Measurements from ENCODE around the gene RAB34. TPM values are rescaled to one million over a fixed set of nuclear protein-coding genes. Genes with fewer than 3 reads are reported as not detected.

RAB34 gene
- total and polyA plus RNA-seq, 9 of the 15 experiments (the other 6 are each of a cell fraction or from before 2014, with no cell fraction given): 0.07 to 3.8 (median 0.46) TPM; not detected in 1

GRCh38 chr17:28700278-28700677 is 17.4 kb downstream of the RAB34 start:
- Histone ChIP-seq H3K27me3 (ENCODE audit: control insufficient read depth in 2 of 2, insufficient read depth in 2 of 2, low read length in 2 of 2) (no peaks in the 10 kb centered on the region), H3K79me2 (ENCODE audit: control insufficient read depth, insufficient read depth, low read length) (no peaks in the 10 kb centered on the region), H3K4me3 (no peak overlapping the region), H3K36me3 (ENCODE audit: control insufficient read depth, insufficient read depth, low read length) (peaks cover 95% of the 10 kb centered on the region), H2AFZ (ENCODE audit: low read depth, low read length) (no peak overlapping the region), H3K27ac (ENCODE audit: extremely low read depth, low read depth, low read length) (no peak overlapping the region), H4K20me1 (replicated peaks; ENCODE audit: control insufficient read depth, insufficient read depth, low read length) (no peaks in the 10 kb centered on the region; the same call in 1 of the 2 replicates), H3K4me1 (replicated peaks in 1 of 2; ENCODE audit: control insufficient read depth in 2 of 2, insufficient read depth in 2 of 2, low read length in 2 of 2) (peaks cover 0 to 7% of the 10 kb centered on the region in 2 experiments; a peak in 1 of 5 replicates), H3K9me1 (ENCODE audit: control insufficient read depth, insufficient read depth, low read length) (no peaks in the 10 kb centered on the region), H3K9ac (ENCODE audit: insufficient read depth in 1 of 2, low read depth in 2 of 2, low read length in 2 of 2) (peak overlapping the region in 1 of 2 experiments; percentile 45; a peak in 1 of 4 replicates), H3K4me2 (ENCODE audit: insufficient read depth, low read length) (no peak overlapping the region), H3K9me3 (replicated peaks; ENCODE audit: control insufficient read depth, insufficient read depth, low read depth, low read length) (no peaks in the 10 kb centered on the region)
- ChIA-PET POLR2A (interaction anchor here (0.7 to 1.0 kb wide), 3 partner anchors 11 to 90 kb away, joined by 3 to 4 read pairs (median 3); no protein-coding TSS in a partner anchor), CTCF (ENCODE audit: low intra/inter-chr PET ratio) (no interaction called here)
- ATAC-seq (no peak), FAIRE-seq (no peak), DNase-seq (ENCODE audit: extremely low read depth in 1 of 4, low spot score in 3 of 4) (peak in 1 of 4 experiments; percentile 13)
- no TSS peak for BruUV-seq (replicated peaks)
- intact Hi-C loops (cut with micrococcal nuclease) (no loop called here), in situ Hi-C loops (cut with MboI) (no loop called here)
- WGBS (ENCODE audit: insufficient coverage, low coverage, missing lambda C conversion rate): 90% methylated on average over 7 of the region's 8 CpGs
- TF ChIP-seq CBFB (CRISPR knock-in tag; IDR thresholded peaks at IDR 0.05) (no peak), ARNT (IDR thresholded peaks at IDR 0.05) (no peak), ETV6 (IDR thresholded peaks at IDR 0.05; ENCODE audit: borderline replicate concordance in 1 of 2, low read depth in 2 of 2, low read length in 1 of 2) (no peak), ETV6 (CRISPR knock-in tag; IDR thresholded peaks at IDR 0.05; ENCODE audit: borderline replicate concordance) (no peak), ZNF24 (IDR thresholded peaks at IDR 0.05) (no peak), ZBED1 (IDR thresholded peaks at IDR 0.05) (no peak), MTA1 (IDR thresholded peaks at IDR 0.05; ENCODE audit: borderline replicate concordance) (no peak), TSHZ1 (CRISPR knock-in tag; IDR thresholded peaks at IDR 0.05) (no peak), ZNF23 (CRISPR knock-in tag; IDR thresholded peaks at IDR 0.05) (no peak), CHD4 (IDR thresholded peaks at IDR 0.05; ENCODE audit: insufficient read depth, insufficient replicate concordance, low read depth, low read length, poor library complexity, severe bottlenecking) (no peak), CREB1 (IDR thresholded peaks at IDR 0.05) (no peak), CREB1 (CRISPR knock-in tag; IDR thresholded peaks at IDR 0.05) (no peak), E2F6 (IDR thresholded peaks at IDR 0.05; ENCODE audit: borderline replicate concordance in 1 of 2, extremely low read depth in 1 of 2, insufficient read depth in 1 of 2, insufficient read length in 1 of 2, low read depth in 1 of 2, low read length in 1 of 2, poor library complexity in 1 of 2, severe bottlenecking in 1 of 2) (no peak), MTA3 (IDR thresholded peaks at IDR 0.05; ENCODE audit: borderline replicate concordance) (no peak)
